HG03103 (cell line): ENCODE measurements around the gene ZNF423.

Experiments used
- ATAC-seq: cut with Tn5 transposase; IDR thresholded peaks from one replicate; pipeline ENCODE4 v1.9.1; 2021; ENCODE audit warnings: low read depth; ENCODE audit not compliant: unreplicated experiment

ZNF423 gene

DNA sequence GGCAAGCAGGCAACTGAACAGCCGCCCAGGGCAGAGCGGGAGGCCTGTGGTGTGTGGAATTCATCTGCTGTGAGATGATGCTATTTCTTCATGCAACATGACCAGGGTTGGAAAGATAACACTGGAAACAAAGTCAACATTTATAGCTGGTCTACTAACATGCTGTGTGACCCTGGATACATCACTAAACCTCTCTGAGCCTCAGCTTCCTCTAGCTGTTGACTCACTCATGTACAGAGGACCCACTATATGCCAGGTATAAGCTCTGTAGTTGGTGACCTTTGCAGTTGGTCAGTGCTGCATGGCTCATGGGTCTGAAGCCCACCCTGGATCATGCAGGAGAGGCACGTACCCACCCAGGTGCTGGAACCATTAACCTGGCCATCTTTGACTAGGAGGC, 180.9 kb downstream of the ZNF423 start:
- ATAC-seq: no peak

DNA sequence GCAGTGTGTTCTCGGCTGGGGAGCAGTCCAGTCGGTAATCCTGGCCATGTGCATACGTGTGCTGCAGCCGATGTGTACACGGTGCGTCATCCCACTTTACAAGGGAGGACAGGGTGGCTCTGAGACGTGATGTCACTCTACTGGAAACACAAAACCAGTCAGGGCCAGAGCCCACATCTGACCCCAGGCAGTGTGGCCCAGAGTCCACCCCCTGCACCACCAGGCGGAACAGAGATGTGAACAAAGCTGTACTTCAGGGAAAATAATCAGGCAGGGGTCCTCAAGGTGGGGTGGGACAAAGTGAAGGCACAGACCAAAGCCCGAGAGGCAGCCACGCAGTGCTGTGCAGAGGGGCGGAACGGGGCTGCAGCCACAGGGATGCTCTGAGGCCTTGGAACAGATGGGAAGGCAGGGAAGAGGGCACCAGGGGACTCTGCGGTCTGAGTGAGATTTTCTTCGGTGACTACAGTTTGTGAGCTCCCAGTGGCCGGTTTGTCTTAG, 181.5 kb downstream of the ZNF423 start:
- ATAC-seq: no peak

DNA sequence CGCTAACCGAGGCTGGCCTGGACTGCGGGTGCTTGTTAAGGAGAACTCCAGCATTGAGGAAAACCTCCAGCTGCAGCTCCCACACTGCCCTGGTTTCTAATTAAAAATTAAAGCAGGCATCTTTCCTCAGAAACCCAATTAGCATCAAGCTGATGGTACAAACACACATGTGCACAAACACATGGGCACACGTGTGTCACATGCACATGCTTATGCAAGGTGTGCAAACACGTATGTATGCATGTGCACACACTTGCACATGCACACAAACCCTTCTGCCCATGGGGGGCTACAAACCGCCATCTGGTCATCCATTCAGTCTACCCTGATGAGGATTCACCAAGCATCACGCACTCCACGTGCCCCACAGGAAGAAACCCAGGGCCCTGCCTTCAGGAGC, 182.5 kb downstream of the ZNF423 start:
- no peak for ATAC-seq

DNA sequence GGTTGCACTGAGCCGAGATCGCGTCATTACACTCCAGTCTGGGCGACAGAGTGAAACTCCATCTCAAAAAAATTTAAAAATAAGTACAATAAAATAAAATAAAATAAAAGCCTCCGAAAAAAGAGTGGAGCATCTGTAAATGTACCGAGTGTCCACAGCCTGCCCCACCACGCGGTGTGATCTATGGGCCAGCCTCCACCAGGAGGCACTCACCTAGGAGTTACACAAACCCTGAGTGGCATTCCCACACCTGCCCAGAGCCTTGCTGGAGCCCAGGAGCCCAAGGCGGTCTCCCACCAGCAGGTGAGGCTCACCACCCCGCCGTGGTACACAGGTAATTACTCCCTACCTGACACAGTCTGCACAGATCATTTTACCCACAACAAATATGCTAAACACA, 183.2 kb downstream of the ZNF423 start:
- ATAC-seq: no peak

DNA sequence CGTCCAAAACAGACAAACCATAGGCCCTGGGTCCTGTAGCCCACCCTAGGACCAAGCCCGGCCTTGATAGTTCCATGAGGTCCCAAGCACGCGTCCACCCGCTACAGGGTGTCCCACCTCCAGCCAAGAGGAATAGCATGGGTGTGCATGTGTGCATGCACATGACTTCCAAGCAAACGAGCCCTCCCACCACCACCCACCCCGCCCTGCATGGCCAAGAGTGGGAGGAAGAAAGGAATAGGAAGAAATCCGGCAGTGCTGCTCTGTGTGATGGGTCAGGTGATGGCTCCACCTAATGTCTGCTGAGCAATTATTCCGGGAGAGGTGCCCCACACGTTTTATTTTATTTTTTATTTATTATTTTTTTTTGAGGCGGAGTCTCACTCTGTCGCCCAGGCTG, 184.6 kb downstream of the ZNF423 start:
- ATAC-seq: no peak

DNA sequence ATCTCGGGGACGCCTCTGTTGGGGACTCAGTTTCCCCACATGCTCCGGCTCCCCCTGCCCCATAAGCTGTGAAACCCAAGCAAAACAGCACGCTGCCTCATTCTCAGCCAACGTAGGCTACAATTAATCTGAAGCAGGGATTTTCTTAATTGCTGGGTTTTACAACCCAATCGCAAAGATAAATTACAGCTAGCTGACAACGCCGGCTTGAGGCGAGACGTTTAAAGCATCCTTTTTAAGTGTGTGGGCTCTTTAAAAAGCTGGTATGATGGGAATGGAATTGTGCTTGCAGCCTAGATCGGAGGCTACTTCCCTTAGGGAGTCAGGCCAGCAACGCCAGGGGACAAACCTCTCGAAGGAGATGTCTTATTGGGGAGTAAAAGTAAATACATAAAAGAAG, 185.3 kb downstream of the ZNF423 start:
- no peak for ATAC-seq

DNA sequence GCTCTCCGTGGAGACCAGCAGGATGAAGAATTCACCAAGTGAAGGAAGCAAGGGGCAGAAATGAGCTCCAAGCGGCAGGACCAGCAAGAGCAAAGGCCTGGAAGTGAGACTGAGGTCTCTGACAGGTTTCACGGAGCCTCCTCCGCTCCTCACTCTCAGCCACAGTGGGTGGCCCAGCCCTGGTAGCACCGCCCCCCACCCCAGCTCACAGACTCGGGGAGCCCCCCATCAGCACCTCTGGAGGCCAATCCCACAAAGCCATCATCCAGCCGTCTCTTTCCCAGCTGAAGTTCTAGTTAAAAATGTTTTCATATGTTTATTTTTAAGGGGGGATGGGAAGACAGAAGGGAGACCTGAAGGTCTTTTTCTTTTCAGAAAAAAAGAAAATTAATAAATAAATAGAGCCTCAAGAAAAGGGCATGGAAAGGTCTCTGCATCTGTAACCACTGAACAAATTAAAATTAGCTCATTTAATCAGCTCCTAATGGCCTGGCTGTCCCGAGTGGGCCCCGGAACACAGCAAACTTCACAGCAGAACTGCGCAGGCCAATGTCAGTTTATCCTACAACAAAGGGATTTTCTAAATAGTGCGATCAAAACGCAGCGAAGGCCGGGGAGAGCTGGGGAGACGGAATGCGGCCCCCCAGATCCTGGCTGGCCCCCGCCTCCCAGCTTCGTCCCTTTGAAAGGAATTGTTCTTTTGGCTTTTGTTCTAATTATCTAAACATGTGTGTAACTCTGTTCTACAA, 190.3 kb downstream of the ZNF423 start:
- ATAC-seq: no peak

DNA sequence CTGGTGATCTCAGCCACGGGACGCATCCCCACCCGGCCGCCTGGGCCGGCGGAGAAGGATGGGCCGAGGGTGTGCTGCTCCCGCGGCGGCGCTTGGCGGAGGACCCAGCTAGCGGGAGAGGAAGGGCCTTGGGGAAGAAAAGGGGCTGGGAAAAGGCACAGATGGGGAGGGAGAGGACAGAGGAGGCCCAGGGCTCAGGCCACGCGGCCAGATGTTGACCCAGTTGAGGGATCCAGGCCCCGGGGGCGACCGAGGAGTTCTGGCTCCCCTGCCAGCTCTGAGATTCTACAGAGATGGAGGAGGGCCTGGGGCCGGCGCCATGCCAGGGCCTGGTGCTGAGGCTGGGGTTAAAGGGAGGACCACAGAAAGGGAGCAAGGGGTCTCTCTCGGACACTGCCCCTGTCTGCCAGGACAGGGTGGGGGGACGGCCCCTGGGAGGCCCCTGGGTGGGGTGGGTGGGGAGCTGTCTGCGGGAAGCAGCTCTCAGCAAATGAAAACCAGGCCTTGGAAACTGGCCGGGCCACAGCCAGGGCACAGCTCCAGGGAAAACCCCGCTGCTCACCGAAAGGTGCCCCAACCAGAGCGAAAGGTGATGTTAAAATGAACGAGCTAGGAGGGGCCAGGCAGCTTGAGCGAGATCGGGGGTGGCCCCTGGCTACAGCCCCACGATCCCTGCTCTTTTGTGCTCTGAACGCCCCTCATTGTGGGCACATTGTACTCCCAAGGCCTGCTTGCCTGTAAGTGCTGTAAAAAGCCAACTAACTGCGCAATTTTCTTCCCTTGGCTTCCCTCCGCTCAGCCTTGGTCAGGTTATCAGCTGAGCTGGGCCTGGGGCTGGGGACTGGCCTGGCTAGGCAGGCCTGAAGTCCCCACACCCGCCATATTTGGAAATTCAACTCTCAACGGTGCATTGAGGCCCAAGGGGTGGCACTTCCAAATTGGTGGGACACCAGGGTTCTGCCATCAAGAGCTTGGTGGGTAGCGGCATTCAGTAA, 191.4 kb downstream of the ZNF423 start:
- ATAC-seq: no peak

DNA sequence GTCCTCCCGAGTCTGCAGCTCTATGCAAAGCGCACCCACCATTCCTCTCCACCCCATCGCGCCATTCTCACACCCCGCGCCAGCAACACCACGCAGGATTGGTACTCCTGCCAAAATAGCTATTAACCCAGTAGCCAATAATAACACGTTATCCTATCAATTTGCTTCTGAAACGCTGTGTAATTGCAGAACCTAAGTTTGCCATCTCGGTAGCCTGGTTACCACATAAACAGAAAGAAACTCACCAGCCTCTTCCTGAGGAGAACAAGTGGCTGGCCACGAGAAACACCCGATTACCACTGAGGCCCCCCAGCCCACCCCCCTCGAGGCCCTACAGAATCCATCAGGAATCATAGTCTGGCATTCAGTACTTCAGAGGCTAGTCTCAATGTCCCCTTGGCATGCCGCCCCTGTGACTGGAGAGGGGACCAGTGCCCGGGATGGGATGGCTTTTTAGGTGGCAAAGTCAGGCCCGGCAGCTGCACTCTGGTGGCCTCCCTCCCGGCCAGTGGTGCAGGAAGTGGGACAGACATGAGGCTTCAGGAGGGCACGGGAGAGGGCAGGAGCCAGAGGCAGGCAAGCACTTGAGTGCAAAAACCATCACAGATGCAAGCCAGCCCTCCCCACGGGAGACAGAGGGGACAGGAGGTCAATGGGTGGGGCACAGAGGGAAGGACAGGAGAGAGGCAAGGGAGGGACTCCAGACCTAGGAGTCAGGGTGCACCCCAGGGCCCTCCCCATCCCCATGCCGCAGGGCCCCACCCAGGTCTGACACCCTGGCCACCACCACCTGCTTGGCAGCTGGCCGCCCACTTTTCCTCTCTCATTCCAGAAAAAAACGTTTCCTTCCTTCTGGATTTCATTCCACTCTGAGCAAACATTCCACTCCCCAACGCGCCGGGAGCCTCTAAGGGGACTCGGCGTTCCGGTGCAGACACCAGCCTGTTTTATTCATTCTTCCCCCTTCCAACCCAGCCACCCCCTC, 192.5 kb downstream of the ZNF423 start:
- ATAC-seq: no peak

DNA sequence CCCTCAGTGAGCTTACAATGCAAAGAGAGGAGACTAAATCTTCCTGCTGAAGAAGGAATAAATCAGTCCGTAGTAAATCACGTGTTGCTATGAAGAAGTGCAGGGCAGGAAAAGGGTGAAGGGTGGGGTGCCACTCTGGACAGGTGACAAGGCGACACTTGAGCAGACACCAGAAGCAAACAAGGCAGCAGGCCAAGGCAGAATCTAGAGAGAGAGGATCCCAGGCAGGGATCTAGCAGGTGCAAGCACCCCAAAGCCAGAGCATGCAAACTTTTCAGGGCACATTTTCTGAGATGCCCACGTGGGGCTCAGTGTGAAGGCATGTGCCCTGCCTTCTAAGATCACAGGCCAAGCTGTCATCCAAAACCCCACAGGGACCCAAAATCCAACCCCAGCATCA, 193.3 kb downstream of the ZNF423 start:
- ATAC-seq: no peak

DNA sequence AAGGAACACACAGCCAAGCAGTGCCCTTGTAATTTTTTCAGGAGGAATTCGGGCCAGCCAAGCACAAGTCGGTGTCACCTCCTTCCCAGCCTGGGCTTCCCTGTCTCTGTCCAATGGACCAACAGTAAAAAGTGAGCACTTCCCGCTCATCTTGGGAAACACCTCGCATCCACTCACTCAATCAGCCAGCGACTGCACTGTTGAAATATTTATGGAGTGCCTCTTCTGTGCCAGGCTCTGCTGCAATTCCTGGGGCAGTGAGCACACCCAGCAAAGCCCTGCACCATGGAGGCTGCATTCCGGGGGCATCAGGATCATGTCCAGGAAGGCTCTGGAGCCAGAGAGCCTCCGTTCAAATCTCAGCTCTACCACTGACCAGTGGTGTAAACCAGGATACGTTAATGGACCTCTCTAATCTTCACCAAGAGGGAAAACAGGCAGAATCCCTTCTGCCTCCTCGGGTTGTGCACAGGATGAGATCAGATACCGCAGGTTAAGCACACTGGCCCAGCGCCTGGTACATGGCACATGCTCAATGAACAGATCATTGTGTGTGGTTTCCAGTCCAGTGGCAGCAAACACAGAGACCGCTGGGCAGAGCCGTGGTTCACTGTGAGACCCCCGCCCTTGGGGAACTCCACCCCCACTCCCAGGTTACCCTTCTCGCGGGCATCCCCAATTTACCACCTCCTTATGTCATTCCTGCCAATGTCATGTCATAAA, 194.3 kb downstream of the ZNF423 start:
- ATAC-seq: no peak

DNA sequence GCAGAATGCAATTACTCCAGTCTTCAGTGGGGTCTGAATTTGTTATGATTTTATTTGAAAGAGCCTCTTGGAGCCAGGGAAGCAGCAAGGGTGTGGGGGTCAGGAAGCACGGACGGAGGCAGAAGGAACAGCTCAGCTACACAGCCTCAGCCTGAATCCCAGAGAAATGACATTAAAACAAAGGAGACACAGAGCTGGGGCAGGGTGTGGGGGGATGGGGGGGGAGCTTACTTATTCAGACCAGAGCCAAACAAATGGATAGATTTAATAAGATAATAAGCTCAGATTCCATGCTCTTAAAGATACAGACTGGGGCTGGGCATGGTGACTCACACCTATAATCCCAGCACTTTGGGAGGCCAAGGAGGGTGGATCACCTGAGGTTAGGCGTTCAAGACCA, 195.3 kb downstream of the ZNF423 start:
- ATAC-seq: no peak

DNA sequence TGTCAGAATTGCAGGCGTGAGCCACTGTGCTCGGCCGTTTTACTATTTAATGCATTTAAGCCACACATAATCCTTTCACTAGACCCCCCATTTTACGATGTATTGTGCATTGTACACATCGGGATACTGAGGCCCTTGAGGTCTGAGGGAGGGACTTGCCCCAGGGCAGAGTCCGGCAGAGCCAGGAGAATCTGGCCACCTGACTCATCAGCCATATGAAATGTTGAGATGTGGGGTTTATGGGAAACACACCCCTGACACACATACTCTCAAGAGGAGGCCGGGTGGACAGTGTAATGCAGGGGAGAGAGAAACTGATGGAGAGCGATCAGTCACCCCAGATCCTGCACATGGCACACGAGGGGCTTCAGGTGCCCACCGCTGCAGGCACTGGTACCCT, 196.6 kb downstream of the ZNF423 start:
- no peak for ATAC-seq

DNA sequence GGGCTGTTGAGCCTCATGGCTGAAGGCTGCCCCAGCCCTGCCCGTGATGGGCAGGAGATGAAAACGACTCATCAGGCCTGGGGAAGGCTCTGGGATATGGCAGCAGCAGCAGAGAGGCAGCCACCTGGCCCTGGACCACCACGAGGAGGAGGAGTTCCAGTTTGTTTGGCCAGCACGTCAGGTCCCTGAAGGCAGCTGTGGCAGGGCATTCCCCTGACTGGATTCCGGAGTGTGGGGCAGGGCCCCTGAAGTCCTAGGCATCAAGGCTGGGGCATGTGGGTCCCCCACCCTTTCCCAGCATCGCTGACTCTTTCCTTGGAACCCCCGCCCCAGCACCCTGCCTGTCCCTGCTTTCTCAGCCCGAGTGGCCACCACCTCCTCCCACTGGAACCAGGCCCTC, 197.4 kb downstream of the ZNF423 start:
- ATAC-seq: no peak

DNA sequence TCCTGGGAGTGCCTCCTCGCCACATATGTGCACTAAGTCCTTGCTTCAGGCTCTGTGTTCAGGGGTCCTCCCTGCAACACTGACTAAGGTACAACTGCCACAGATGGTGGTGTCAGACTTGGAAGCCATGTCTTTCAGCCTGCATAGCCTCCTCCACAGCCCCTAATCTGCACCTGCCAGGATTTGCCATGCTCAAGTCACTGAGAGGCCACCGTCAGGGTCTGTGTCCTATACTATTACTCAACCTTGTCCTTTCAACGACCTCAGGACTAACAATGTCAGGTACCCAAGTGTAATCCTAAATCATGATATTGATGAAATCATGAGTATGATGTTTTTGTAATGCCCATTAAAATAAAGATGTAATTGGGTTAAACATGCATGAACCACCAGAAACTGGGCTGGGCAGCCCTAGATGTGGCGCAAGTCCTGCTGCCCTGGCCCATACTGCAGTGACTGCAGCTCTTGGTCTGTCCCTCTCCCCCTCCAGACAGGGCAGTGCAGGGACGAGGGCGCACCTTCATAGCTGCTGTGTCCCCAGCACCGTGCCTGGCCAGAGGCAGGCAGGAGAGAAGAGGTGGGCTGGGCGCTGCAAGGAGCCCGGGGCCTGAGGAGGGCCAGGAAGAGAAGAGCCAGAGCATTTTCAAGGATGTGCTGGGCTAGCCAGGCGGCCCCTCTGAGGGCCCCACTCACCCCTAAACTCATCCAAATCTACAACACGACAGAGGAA, 198.0 kb downstream of the ZNF423 start:
- ATAC-seq: no peak

DNA sequence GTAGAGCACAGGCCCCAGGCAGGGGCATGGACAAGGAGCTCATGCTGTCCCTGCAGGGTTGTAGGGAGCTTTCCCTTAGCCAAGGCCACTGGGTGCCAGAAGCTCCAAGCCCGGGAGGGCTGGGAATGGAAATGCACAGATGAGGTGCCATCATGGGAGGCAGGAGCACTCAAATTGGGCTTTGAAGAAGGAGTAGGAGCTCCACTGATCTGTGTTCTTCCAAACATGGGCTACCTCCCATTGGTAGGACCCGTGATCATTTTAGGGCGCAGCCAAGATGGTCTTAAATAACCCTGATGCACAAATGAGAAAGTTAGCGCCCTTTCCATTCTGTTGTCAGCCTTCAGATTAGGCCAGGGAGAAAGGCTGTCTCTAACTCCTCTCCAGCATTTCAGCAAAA, 201.5 kb downstream of the ZNF423 start:
- no peak for ATAC-seq

DNA sequence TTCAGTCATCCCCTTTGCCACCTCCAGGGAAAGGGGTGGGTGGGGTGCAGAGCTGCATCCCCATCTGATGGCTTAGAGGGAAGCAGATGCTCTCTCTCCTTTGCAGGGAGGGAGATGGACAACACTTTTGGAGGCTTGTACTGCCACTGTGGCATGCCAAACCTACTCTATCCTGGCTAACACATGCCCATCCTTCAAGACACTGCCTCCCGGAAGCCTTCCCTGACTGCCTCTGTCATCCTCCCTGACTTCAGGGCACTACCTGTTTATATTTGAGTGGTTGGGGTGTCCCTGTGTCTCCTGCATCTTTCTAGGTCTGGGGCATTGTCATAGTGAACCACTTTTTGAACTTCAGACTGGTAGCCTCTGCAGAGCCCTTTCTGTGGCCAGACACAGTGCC, 202.3 kb downstream of the ZNF423 start:
- ATAC-seq: no peak

DNA sequence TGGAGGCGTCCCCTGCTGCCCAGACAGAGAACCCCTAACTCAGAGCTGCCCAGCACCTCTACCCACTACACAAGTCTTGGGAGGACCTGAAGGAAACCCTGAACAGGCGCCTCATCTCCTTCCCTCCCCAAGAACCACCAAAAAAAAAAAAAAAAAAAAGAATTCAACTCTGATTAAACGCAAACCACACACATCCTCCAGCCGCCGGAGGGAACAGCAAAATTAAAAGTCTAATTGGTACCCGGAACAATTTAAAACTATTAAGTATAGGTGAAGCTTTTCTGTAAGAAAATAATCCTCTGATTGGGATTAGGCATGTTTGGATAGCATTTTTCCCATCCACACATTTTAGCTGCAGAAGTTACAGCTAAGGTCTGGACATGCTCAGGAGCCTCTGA, 202.7 kb downstream of the ZNF423 start:
- ATAC-seq: no peak
